ENCODE results near the gene SQSTM1. TPM values are rescaled to one million over a fixed set of nuclear protein-coding genes. Genes with fewer than 3 reads are reported as not detected.

The SQSTM1 gene
- total RNA-seq, 2 experiments from 2014 or later = 105 to 123 TPM

GRCh38 chr5:179841621-179842020, 20.9 kb downstream of the SQSTM1 start:
- DNase-seq (no peak), ATAC-seq (no peak)
- TF ChIP-seq CTCF (IDR thresholded peaks at IDR 0.05) = no peak
- Mint-ChIP-seq H3K27ac (no peak overlapping the region), H3K36me3 (ENCODE audit: low read depth) (peaks cover 36% of the 10 kb centered on the region), H3K4me1 (ENCODE audit: low read depth) (peaks cover 11% of the 10 kb centered on the region), H3K9me3 (peaks cover 3% of the 10 kb centered on the region), H3K4me3 (no peak overlapping the region), H3K27me3 (no peaks in the 10 kb centered on the region)
- POLR2A ChIA-PET = interaction anchor here (0.8 kb wide), 1 partner anchor 36 kb away, joined by 3 read pairs; no protein-coding TSS in a partner anchor
- CTCF ChIA-PET = interaction anchor here (1.0 kb wide), 1 partner anchor 40 kb away, joined by 3 read pairs; no protein-coding TSS in a partner anchor
- intact Hi-C loops (cut with micrococcal nuclease) = no loop called here

GRCh38 chr5:179852993-179853547, 32.4 kb downstream of the SQSTM1 start:
- Mint-ChIP-seq H3K27ac (no peak overlapping the region), H3K4me3 (no peak overlapping the region), H3K9me3 (no peaks in the 10 kb centered on the region), H3K27me3 (no peaks in the 10 kb centered on the region), H3K36me3 (ENCODE audit: low read depth) (peaks cover 9% of the 10 kb centered on the region), H3K4me1 (ENCODE audit: low read depth) (peaks cover 14% of the 10 kb centered on the region)
- no peak for TF ChIP-seq CTCF (IDR thresholded peaks at IDR 0.05)
- ChIA-PET CTCF (no interaction called here), POLR2A (no interaction called here)
- intact Hi-C loops (cut with micrococcal nuclease) = no loop called here
- ATAC-seq = no peak
- DNase-seq = no peak

- peaks cover 15% of the 10 kb centered on the region for H3K4me1 Mint-ChIP-seq (ENCODE audit: low read depth)
- no peaks in the 10 kb centered on the region for H3K27me3 Mint-ChIP-seq
- no peak overlapping the region for H3K4me3 Mint-ChIP-seq
- H3K9me3 Mint-ChIP-seq = no peaks in the 10 kb centered on the region
- intact Hi-C loops (cut with micrococcal nuclease) = no loop called here
- ChIA-PET CTCF (no interaction called here), POLR2A (no interaction called here)
- no peak for ATAC-seq
- TF ChIP-seq CTCF (IDR thresholded peaks at IDR 0.05) = no peak
- H3K36me3 Mint-ChIP-seq (ENCODE audit: low read depth) = peaks cover 9% of the 10 kb centered on the region
- H3K27ac Mint-ChIP-seq = no peak overlapping the region
- no peak for DNase-seq
These were observed 33.7 kb downstream of the SQSTM1 start for GRCh38 chr5:179854356-179854755.

GRCh38 chr5:179858241-179858585, 37.5 kb downstream of the SQSTM1 start:
- POLR2A ChIA-PET = interaction anchor here (0.7 to 2.0 kb wide), 5 partner anchors 21 to 177 kb away, joined by 3 to 9 read pairs (median 3); partner anchors contain the start of gene CBY3
- Mint-ChIP-seq H3K36me3 (ENCODE audit: low read depth) (peaks cover 11% of the 10 kb centered on the region), H3K27me3 (no peaks in the 10 kb centered on the region), H3K4me3 (peak overlapping the region; percentile 85), H3K27ac (peak overlapping the region; percentile 89), H3K4me1 (ENCODE audit: low read depth) (peaks cover 17% of the 10 kb centered on the region), H3K9me3 (no peaks in the 10 kb centered on the region)
- ATAC-seq (peak; percentile 73), DNase-seq (peak; percentile 71)
- intact Hi-C loops (cut with micrococcal nuclease) = loop anchor here (5.0 kb wide), 1 partner anchor 56 kb away; no protein-coding TSS in a partner anchor
- no peak for TF ChIP-seq CTCF (IDR thresholded peaks at IDR 0.05)
- CTCF ChIA-PET = no interaction called here

- no peak for TF ChIP-seq CTCF (IDR thresholded peaks at IDR 0.05)
- Mint-ChIP-seq H3K4me3 (peak within 1 kb of the TSS; percentile 85), H3K4me1 (ENCODE audit: low read depth) (peaks cover 17% of the 10 kb centered on the region), H3K36me3 (ENCODE audit: low read depth) (peaks cover 15% of the 10 kb centered on the region), H3K27me3 (no peaks in the 10 kb centered on the region), H3K9me3 (no peaks in the 10 kb centered on the region), H3K27ac (peak within 1 kb of the TSS; percentile 89)
- DNase-seq (peak; percentile 95), ATAC-seq (peak; percentile 96)
- ChIA-PET POLR2A (interaction anchor here (0.7 to 2.0 kb wide), 5 partner anchors 22 to 178 kb away, joined by 3 to 9 read pairs (median 3); partner anchors contain the start of gene CBY3), CTCF (no interaction called here)
- intact Hi-C loops (cut with micrococcal nuclease) = loop anchor here (5.0 kb wide), 1 partner anchor 57 kb away; no protein-coding TSS in a partner anchor
These were observed 38.1 kb downstream of the SQSTM1 start, which contains the start of gene MRNIP for GRCh38 chr5:179858586-179859427. TSS of gene MRNIP (minus strand) at chr5:179858817. CDS start at chr5:179858796, 21 bp downstream.

All from activated CD8-positive, alpha-beta T cell treated with anti-CD3 and anti-CD28 coated beads for 36 hours (primary cell).